Transverse colon (tissue), 4 donors: ENCODE measurements around the gene LCA5L.
A peak's percentile ranks its signal among the peaks of the same experiment; 100 is the strongest.

Experiments used
- EP300 ChIP-seq: sonication (generic); formaldehyde crosslinking; IDR thresholded peaks from one replicate; pipeline ENCODE4 v1.6.1; 2017; ENCODE audit warnings: antibody characterized with exemption, low read depth
- POLR2A ChIP-seq: fragments of 450-650 bp; IDR thresholded peaks from one replicate; pipeline ENCODE4 v1.6.1; 2016; ENCODE audit warnings: antibody characterized with exemption, mild to moderate bottlenecking, moderate library complexity
- POLR2AphosphoS5 ChIP-seq, 3 donors: sonication (generic); formaldehyde crosslinking; IDR thresholded peaks; one replicate each; pipeline ENCODE4 v1.6.1; 2016; ENCODE audit warnings: antibody characterized with exemption in 3 of 3
- TF ChIP-seq, protein P1 (sequence below), 5 experiments: fragments of 200-600 bp in 3 of 5; fragments of 450-650 bp in 2 of 5; sonication (generic) in 3 of 5; IDR thresholded peaks; 1 replicate in 2 of 5; 2 replicates in 3 of 5; pipeline ENCODE4 v1.5.1; 2016 to 2017; ENCODE audit warnings: antibody characterized with exemption in 5 of 5, inconsistent platforms in 3 of 5, mild to moderate bottlenecking in 2 of 5, moderate library complexity in 1 of 5

DNA sequence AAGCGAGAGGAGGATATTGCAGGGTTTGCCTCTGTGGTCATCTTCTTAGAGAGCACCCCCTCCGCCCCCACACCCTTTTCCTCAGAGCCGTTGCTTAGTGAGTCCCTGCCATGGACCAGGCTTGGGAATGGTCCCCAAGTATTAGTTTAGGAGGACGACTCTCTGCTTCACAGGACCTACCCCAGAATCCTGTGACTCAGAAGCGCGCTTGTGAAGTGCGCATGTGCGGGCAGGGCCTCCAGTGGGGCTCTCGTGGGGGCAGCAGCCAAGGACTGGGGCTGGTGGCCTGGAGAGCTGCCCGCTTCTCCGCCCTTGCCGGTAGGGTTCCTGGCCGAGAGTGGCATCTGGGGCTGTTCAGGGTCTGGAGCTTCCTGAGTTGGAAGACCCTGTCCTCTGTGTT lies 59.4 kb downstream of the LCA5L start:
- TF ChIP-seq, protein P1, sequence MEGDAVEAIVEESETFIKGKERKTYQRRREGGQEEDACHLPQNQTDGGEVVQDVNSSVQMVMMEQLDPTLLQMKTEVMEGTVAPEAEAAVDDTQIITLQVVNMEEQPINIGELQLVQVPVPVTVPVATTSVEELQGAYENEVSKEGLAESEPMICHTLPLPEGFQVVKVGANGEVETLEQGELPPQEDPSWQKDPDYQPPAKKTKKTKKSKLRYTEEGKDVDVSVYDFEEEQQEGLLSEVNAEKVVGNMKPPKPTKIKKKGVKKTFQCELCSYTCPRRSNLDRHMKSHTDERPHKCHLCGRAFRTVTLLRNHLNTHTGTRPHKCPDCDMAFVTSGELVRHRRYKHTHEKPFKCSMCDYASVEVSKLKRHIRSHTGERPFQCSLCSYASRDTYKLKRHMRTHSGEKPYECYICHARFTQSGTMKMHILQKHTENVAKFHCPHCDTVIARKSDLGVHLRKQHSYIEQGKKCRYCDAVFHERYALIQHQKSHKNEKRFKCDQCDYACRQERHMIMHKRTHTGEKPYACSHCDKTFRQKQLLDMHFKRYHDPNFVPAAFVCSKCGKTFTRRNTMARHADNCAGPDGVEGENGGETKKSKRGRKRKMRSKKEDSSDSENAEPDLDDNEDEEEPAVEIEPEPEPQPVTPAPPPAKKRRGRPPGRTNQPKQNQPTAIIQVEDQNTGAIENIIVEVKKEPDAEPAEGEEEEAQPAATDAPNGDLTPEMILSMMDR (IDR thresholded peaks at IDR 0.05), result peak in 1 of 5 experiments; percentile 15
- TF ChIP-seq POLR2A (no peak), EP300 (no peak), POLR2AphosphoS5 (IDR thresholded peaks at IDR 0.05) (no peak)
